PFSK-1 (cell line): ENCODE data around the gene DCD.

Source experiments
- POLR2AphosphoS5 ChIP-seq: IDR thresholded peaks from 2 replicates; pipeline ENCODE4 v1.6.1; 2012; ENCODE audit warnings: low read depth, mild to moderate bottlenecking, control low read depth, low read length, moderate library complexity
- SIN3A ChIP-seq: IDR thresholded peaks from 2 replicates; pipeline ENCODE4 v1.6.1; 2012; ENCODE audit warnings: mild to moderate bottlenecking, low read length, moderate library complexity, borderline replicate concordance; ENCODE audit not compliant: insufficient read depth
- TAF1 ChIP-seq: IDR thresholded peaks from 2 replicates; pipeline ENCODE4 v1.6.1; 2012; ENCODE audit warnings: low read length, control low read depth, borderline replicate concordance; ENCODE audit not compliant: insufficient read depth

DNA sequence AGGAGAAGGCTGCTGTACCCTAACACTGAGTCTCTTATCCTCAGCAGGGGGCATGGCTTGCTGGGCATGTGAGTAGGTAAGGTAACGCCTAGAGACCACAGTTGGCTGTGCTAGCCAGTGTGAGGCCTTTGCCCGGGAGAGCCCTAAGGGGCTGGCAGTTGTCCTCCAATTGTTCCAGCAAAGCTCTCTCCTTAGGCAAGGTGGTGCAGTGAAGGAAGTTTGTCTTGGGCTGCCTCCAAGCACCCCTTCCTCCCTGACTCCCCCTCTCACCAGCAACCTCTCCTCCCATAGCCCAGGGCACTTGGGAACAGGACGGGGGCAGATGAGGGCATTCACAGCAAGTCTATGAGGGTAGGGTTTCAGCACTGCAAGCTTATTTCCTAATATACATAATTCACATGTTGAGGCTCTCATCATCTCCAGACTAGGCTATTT, 36.4 kb downstream of the DCD start:
- TF ChIP-seq TAF1 (no peak), POLR2AphosphoS5 (no peak), SIN3A (no peak)
